ENCODE measurements around the gene ZSCAN31. TPM values are rescaled to one million over a fixed set of nuclear protein-coding genes. Genes with fewer than 3 reads are reported as not detected.

Gene ZSCAN31
- total RNA-seq (19.5 and 23.0 TPM in 2 replicates), polyA plus RNA-seq (11.0 and 12.9 TPM in 2 replicates), polyA minus RNA-seq (22.5 and 27.7 TPM in 2 replicates), Bru-seq, nascent RNA (percentile 64 among the genes with signal in this experiment), BruChase-seq, experiment 1, labeled RNA remaining after a 6-hour chase (percentile 87 among the genes with signal in this experiment), BruChase-seq, experiment 2, labeled RNA remaining after a 2-hour chase (percentile 80 among the genes with signal in this experiment)
- polyA plus RNA-seq (2011; cell fraction: cytosol; rRNA removed), result 19.9 and 24.1 TPM in 2 replicates
- polyA plus RNA-seq (2011; cell fraction: nucleus; rRNA removed), result 45.5 and 49.6 TPM in 2 replicates
- polyA plus RNA-seq (2012), result 18.0 and 26.7 TPM in 2 replicates
- 6.3 TPM for polyA minus RNA-seq (2011; cell fraction: cytosol; rRNA and poly(A)+ RNA removed)
- polyA minus RNA-seq (2011; cell fraction: nucleus; rRNA and poly(A)+ RNA removed), result 14.4 and 18.7 TPM in 2 replicates
- long read RNA-seq, partial matches to known transcripts, result 0 of 16 reads
- long read RNA-seq, other reads (novel, unspliced or antisense), result 14 of 16 reads

- H3K9me1 ChIP-seq (replicated peaks; ENCODE audit: control insufficient read depth, extremely low read depth, insufficient read depth, low read length), result no peaks in the 10 kb centered on the region
- H3K4me1 ChIP-seq (ENCODE audit: control insufficient read depth, extremely low read depth, insufficient read depth, low read length), result peaks cover 15% of the 10 kb centered on the region
- TSS peak; percentile 87 for BruUV-seq (replicated peaks)
- TF ChIP-seq JUN (IDR thresholded peaks at IDR 0.05; ENCODE audit: borderline replicate concordance, insufficient read depth, insufficient read length, low read depth) (peak; percentile 80), CTCF (IDR thresholded peaks at IDR 0.05; ENCODE audit: extremely low read depth in 1 of 2, insufficient read depth in 1 of 2, low read depth in 1 of 2, low read length in 2 of 2) (no peak), POLR2AphosphoS5 (IDR thresholded peaks at IDR 0.05; ENCODE audit: insufficient read depth, low read depth, low read length) (peak; percentile 57), FOS (IDR thresholded peaks at IDR 0.05; ENCODE audit: borderline replicate concordance, insufficient read depth, low read length) (peak; percentile 91), EZH2 (IDR thresholded peaks at IDR 0.05; ENCODE audit: borderline replicate concordance, low read depth, low read length, severe bottlenecking) (no peak), POLR2A (IDR thresholded peaks at IDR 0.05; ENCODE audit: low read depth, low read length) (peak; percentile 94), MYC (IDR thresholded peaks at IDR 0.05; ENCODE audit: low read depth, low read length) (no peak)
- no peaks in the 10 kb centered on the region for H3K9me3 ChIP-seq (replicated peaks; ENCODE audit: control insufficient read depth, insufficient read depth, low read length)
- H2AFZ ChIP-seq (ENCODE audit: low read depth, low read length), result peak within 1 kb of the TSS; percentile 81
- no peaks in the 10 kb centered on the region for H4K20me1 ChIP-seq (replicated peaks; ENCODE audit: control insufficient read depth, extremely low read depth, insufficient read depth, low read length)
- H3K27ac ChIP-seq (ENCODE audit: insufficient read depth, low read depth, low read length), result peak within 1 kb of the TSS; percentile 96
- peak within 1 kb of the TSS; percentile 70 to 79 (median 73) for H3K4me3 ChIP-seq (replicated peaks in 1 of 3; ENCODE audit: insufficient read depth in 1 of 3, low read depth in 1 of 3, low read length in 3 of 3)
- H3K27me3 ChIP-seq (ENCODE audit: control insufficient read depth in 2 of 2, insufficient read depth in 2 of 2, low read length in 2 of 2), result no peaks in the 10 kb centered on the region
- H3K4me2 ChIP-seq (ENCODE audit: insufficient read depth, low read length), result peak within 1 kb of the TSS; percentile 88
- intact Hi-C loops (cut with micrococcal nuclease) (loop anchor here (1.0 to 5.0 kb wide), 10 partner anchors 14 to 1292 kb away; partner anchors contain the start of genes PGBD1, ZKSCAN3, ZNF165 and ZSCAN26), dilution Hi-C loops (cut with MboI; ENCODE audit: extremely low pct_ligation_motif_present, low sequenced_read_pairs) (no loop called here)
- no peaks in the 10 kb centered on the region for H3K79me2 ChIP-seq (ENCODE audit: control insufficient read depth, insufficient read depth, low read length)
- ChIA-PET CTCF (interaction anchor here (1.1 to 4.8 kb wide), 8 partner anchors 10 to 193 kb away, joined by 3 to 33 read pairs (median 4); no protein-coding TSS in a partner anchor), POLR2A (interaction anchor here (0.5 to 2.0 kb wide), 14 partner anchors 12 to 528 kb away, joined by 3 to 15 read pairs (median 4); partner anchors contain the start of genes PGBD1, ZKSCAN4, ZKSCAN8 and ZSCAN26)
- H3K36me3 ChIP-seq (ENCODE audit: control insufficient read depth in 2 of 2, extremely low read depth in 1 of 2, insufficient read depth in 2 of 2, low read length in 2 of 2), result no peaks in the 10 kb centered on the region
- DNase-seq (ENCODE audit: low read depth, low spot score) (peak; percentile 98), FAIRE-seq (peak; percentile 97)
- peak within 1 kb of the TSS; percentile 96 for H3K9ac ChIP-seq (replicated peaks; ENCODE audit: extremely low read depth, insufficient read depth, low read length)
Measured at GRCh38 chr6:28335564-28336283, at the start of gene ZSCAN31. Gene ZSCAN31, minus strand, starts transcription at chr6:28336148. Its CDS starts 6,465 bp downstream, at chr6:28329683.
